ENCODE data around the gene PTTG1IP. TPM values are rescaled to one million over a fixed set of nuclear protein-coding genes. Genes with fewer than 3 reads are reported as not detected.
A peak's percentile ranks its signal among the peaks of the same experiment; 100 is the strongest.

The PTTG1IP gene
- total RNA-seq, 1 donor from 2014 or later, result 143 TPM

- ATAC-seq (no peak), DNase-seq (no peak)
- intact Hi-C loops (cut with micrococcal nuclease), result loop anchor here (10.0 kb wide), 1 partner anchor 77 kb away; no protein-coding TSS in a partner anchor
Measured at GRCh38 chr21:44872323-44872648, 1.2 kb downstream of the PTTG1IP start.

- ATAC-seq (peak; percentile 27), DNase-seq (peak; percentile 51)
Measured at GRCh38 chr21:44871576-44872269, 1.8 kb downstream of the PTTG1IP start.

GRCh38 chr21:44870748-44871495 is 2.6 kb downstream of the PTTG1IP start:
- peak; percentile 89 for DNase-seq
- intact Hi-C loops (cut with micrococcal nuclease), result loop anchor here (10.0 kb wide), 1 partner anchor 76 kb away; no protein-coding TSS in a partner anchor
- ATAC-seq, result peak; percentile 17

More at GRCh38 chr21:44871576-44872269, 1.8 kb downstream of the PTTG1IP start:
- intact Hi-C loops (cut with micrococcal nuclease), result loop anchor here (10.0 kb wide), 1 partner anchor 77 kb away; no protein-coding TSS in a partner anchor

GRCh38 chr21:44869781-44870747 is 3.4 kb downstream of the PTTG1IP start:
- DNase-seq (peak; percentile 24), ATAC-seq (no peak)
- intact Hi-C loops (cut with micrococcal nuclease), result loop anchor here (10.0 kb wide), 1 partner anchor 75 kb away; no protein-coding TSS in a partner anchor

- intact Hi-C loops (cut with micrococcal nuclease), result no loop called here
- DNase-seq (no peak), ATAC-seq (no peak)
Measured at GRCh38 chr21:44868707-44869106, 4.8 kb downstream of the PTTG1IP start.

- ATAC-seq, result no peak
- intact Hi-C loops (cut with micrococcal nuclease), result no loop called here
- no peak for DNase-seq
Measured at GRCh38 chr21:44867999-44868700, 5.3 kb downstream of the PTTG1IP start.

GRCh38 chr21:44867464-44867863 is 6.0 kb downstream of the PTTG1IP start:
- no peak for ATAC-seq
- DNase-seq, result no peak
- intact Hi-C loops (cut with micrococcal nuclease), result no loop called here

GRCh38 chr21:44866780-44867179 is 6.7 kb downstream of the PTTG1IP start:
- DNase-seq, result no peak
- ATAC-seq, result no peak
- intact Hi-C loops (cut with micrococcal nuclease), result no loop called here

GRCh38 chr21:44865561-44866280 is 7.8 kb downstream of the PTTG1IP start:
- ATAC-seq (peak; percentile 14), DNase-seq (no peak)
- intact Hi-C loops (cut with micrococcal nuclease), result no loop called here

GRCh38 chr21:44862869-44863685 is 10.4 kb downstream of the PTTG1IP start:
- ATAC-seq, result no peak
- no peak for DNase-seq
- intact Hi-C loops (cut with micrococcal nuclease), result no loop called here

- ATAC-seq (no peak), DNase-seq (peak; percentile 16)
- intact Hi-C loops (cut with micrococcal nuclease), result no loop called here
Measured at GRCh38 chr21:44858791-44859190, 14.7 kb downstream of the PTTG1IP start.

GRCh38 chr21:44858291-44858690 is 15.2 kb downstream of the PTTG1IP start:
- intact Hi-C loops (cut with micrococcal nuclease), result no loop called here
- peak; percentile 59 for ATAC-seq
- DNase-seq, result peak; percentile 55

GRCh38 chr21:44857127-44857892 is 16.2 kb downstream of the PTTG1IP start:
- ATAC-seq, result no peak
- intact Hi-C loops (cut with micrococcal nuclease), result no loop called here
- DNase-seq, result peak; percentile 8

GRCh38 chr21:44856131-44856530 is 17.4 kb downstream of the PTTG1IP start:
- DNase-seq, result no peak
- ATAC-seq, result no peak
- intact Hi-C loops (cut with micrococcal nuclease), result no loop called here

GRCh38 chr21:44855572-44855971 is 17.9 kb downstream of the PTTG1IP start:
- ATAC-seq (peak; percentile 58), DNase-seq (peak; percentile 49)
- intact Hi-C loops (cut with micrococcal nuclease), result no loop called here

- no peak for DNase-seq
- ATAC-seq, result peak; percentile 4
- intact Hi-C loops (cut with micrococcal nuclease), result no loop called here
Measured at GRCh38 chr21:44854664-44855446, 18.6 kb downstream of the PTTG1IP start.
